H9 (cell line): Measurements from ENCODE around the gene STAT1. TPM values are rescaled to one million over a fixed set of nuclear protein-coding genes. Genes with fewer than 3 reads are reported as not detected.
A peak's percentile ranks its signal among the peaks of the same experiment; 100 is the strongest.

ENCODE experiments used
- DNase-seq: peaks from one replicate; pipeline ENCODE4 v3.0.0-alpha.2; 2017
- H2AFZ ChIP-seq: one replicate; pipeline ENCODE4 v1.6.1; 2013; ENCODE audit warnings: mild to moderate bottlenecking, low read length, control low read depth, moderate library complexity
- H2AK5ac ChIP-seq: 2 replicates; pipeline ENCODE4 v1.6.1; 2013; ENCODE audit warnings: low read length, control low read depth, mixed read lengths; ENCODE audit not compliant: insufficient read length
- H2BK120ac ChIP-seq: one replicate; pipeline ENCODE4 v1.6.1; 2013; ENCODE audit warnings: low read depth, mild to moderate bottlenecking, low read length, control low read depth, inconsistent platforms; ENCODE audit not compliant: poor library complexity, severe bottlenecking
- H2BK12ac ChIP-seq: 2 replicates; pipeline ENCODE4 v1.6.1; 2013; ENCODE audit warnings: low read length, control low read depth, mixed read lengths, low read depth; ENCODE audit not compliant: insufficient read length
- H2BK15ac ChIP-seq: 2 replicates; pipeline ENCODE4 v1.6.1; 2013; ENCODE audit warnings: low read depth, low read length, control low read depth
- H2BK20ac ChIP-seq: one replicate; pipeline ENCODE4 v1.6.1; 2013; ENCODE audit warnings: low read depth, mild to moderate bottlenecking, low read length, control low read depth, inconsistent platforms; ENCODE audit not compliant: poor library complexity, severe bottlenecking
- H2BK5ac ChIP-seq: 2 replicates; pipeline ENCODE4 v1.6.1; 2013; ENCODE audit warnings: low read length, control low read depth, mixed read lengths; ENCODE audit not compliant: insufficient read length
- H3K14ac ChIP-seq: 2 replicates; pipeline ENCODE4 v1.6.1; 2013; ENCODE audit warnings: low read length, control low read depth; ENCODE audit not compliant: insufficient read depth
- H3K18ac ChIP-seq: 2 replicates; pipeline ENCODE4 v1.6.1; 2013; ENCODE audit warnings: low read depth, mild to moderate bottlenecking, mixed read lengths, low read length, control low read depth; ENCODE audit not compliant: insufficient read length
- H3K23ac ChIP-seq: 2 replicates; pipeline ENCODE4 v1.6.1; 2013; ENCODE audit warnings: low read length, control low read depth, mixed read lengths, low read depth; ENCODE audit not compliant: insufficient read length
- H3K23me2 ChIP-seq: 2 replicates; pipeline ENCODE4 v1.6.1; 2013; ENCODE audit warnings: low read depth, mild to moderate bottlenecking, mixed read lengths, low read length, control low read depth; ENCODE audit not compliant: insufficient read length, poor library complexity, severe bottlenecking
- H3K27ac ChIP-seq: 2 replicates; pipeline ENCODE4 v1.5.1; 2013; ENCODE audit warnings: low read length, control low read depth, mixed read lengths, low read depth; ENCODE audit not compliant: insufficient read length
- H3K27me3 ChIP-seq: 2 replicates; pipeline ENCODE4 v1.6.1; 2013; ENCODE audit warnings: low read length, control low read depth, inconsistent platforms; ENCODE audit not compliant: insufficient read depth
- H3K4ac ChIP-seq: 2 replicates; pipeline ENCODE4 v1.6.1; 2013; ENCODE audit warnings: low read depth, mild to moderate bottlenecking, control low read depth, inconsistent platforms, low read length, moderate library complexity
- H3K4me1 ChIP-seq: 2 replicates; pipeline ENCODE4 v1.6.1; 2013; ENCODE audit warnings: low read length, control low read depth, inconsistent platforms; ENCODE audit not compliant: insufficient read depth
- H3K4me2 ChIP-seq: 2 replicates; pipeline ENCODE4 v1.6.1; 2013; ENCODE audit warnings: low read length, control low read depth, mixed read lengths; ENCODE audit not compliant: insufficient read length, insufficient read depth
- H3K56ac ChIP-seq: 2 replicates; pipeline ENCODE4 v1.6.1; 2013; ENCODE audit warnings: low read depth, mild to moderate bottlenecking, mixed read lengths, low read length, control low read depth; ENCODE audit not compliant: insufficient read length
- H3K79me1 ChIP-seq: 2 replicates; pipeline ENCODE4 v1.6.1; 2013; ENCODE audit warnings: low read depth, mild to moderate bottlenecking, moderate library complexity, low read length, control low read depth, inconsistent platforms; ENCODE audit not compliant: insufficient read depth, poor library complexity, severe bottlenecking
- H3K79me2 ChIP-seq: 2 replicates; pipeline ENCODE4 v1.6.1; 2013; ENCODE audit warnings: low read length, control low read depth, inconsistent platforms; ENCODE audit not compliant: insufficient read depth
- H3K9ac ChIP-seq: 2 replicates; pipeline ENCODE4 v1.6.1; 2013; ENCODE audit warnings: low read length, control low read depth, mixed read lengths; ENCODE audit not compliant: insufficient read length; ENCODE audit errors: extremely low read depth
- H3K9me3 ChIP-seq: one replicate; pipeline ENCODE4 v1.6.1; 2013; ENCODE audit warnings: low read depth, low read length, inconsistent platforms; ENCODE audit not compliant: control insufficient read depth
- H3T11ph ChIP-seq: one replicate; pipeline ENCODE4 v1.6.1; 2013; ENCODE audit warnings: mild to moderate bottlenecking, low read length, control low read depth, inconsistent platforms
- H4K20me1 ChIP-seq: one replicate; pipeline ENCODE4 v1.6.1; 2013; ENCODE audit not compliant: control insufficient read depth, insufficient read length, insufficient read depth
- H4K5ac ChIP-seq: 2 replicates; pipeline ENCODE4 v1.6.1; 2013; ENCODE audit warnings: low read depth, mild to moderate bottlenecking, mixed read lengths, low read length, control low read depth; ENCODE audit not compliant: insufficient read length
- H4K8ac ChIP-seq: replicated peaks from 2 replicates; pipeline ENCODE4 v1.6.1; 2013; ENCODE audit warnings: low read length, control low read depth, mixed read lengths, low read depth; ENCODE audit not compliant: insufficient read length
- H4K91ac ChIP-seq: 2 replicates; pipeline ENCODE4 v1.6.1; 2013; ENCODE audit warnings: low read depth, mild to moderate bottlenecking, moderate library complexity, mixed read lengths, low read length, control low read depth; ENCODE audit not compliant: insufficient read length
- H3K27ac Mint-ChIP-seq, 3 experiments: 2 replicates in 2 of 3; 3 replicates in 1 of 3; pipeline ENCODE4 v1.8.0; 2020 to 2021; ENCODE audit warnings: mixed read lengths in 3 of 3, mild to moderate bottlenecking in 1 of 3, moderate library complexity in 1 of 3
- H3K27me3 Mint-ChIP-seq: 2 replicates; pipeline ENCODE4 v1.8.0; 2021; ENCODE audit warnings: low read depth, mild to moderate bottlenecking, moderate library complexity, mixed read lengths
- H3K36me3 Mint-ChIP-seq, 3 experiments: 2 replicates in 2 of 3; 3 replicates in 1 of 3; pipeline ENCODE4 v1.8.0; 2020 to 2021; ENCODE audit warnings: low read depth in 3 of 3, mixed read lengths in 3 of 3; ENCODE audit not compliant: insufficient read depth in 1 of 3
- H3K4me1 Mint-ChIP-seq, 2 experiments: 2 replicates each; pipeline ENCODE4 v1.8.0; 2020; ENCODE audit warnings: mixed read lengths in 2 of 2
- H3K4me3 Mint-ChIP-seq, 2 experiments: 2 replicates in 1 of 2; 3 replicates in 1 of 2; pipeline ENCODE4 v1.8.0; 2020 to 2021; ENCODE audit warnings: mild to moderate bottlenecking in 2 of 2, mixed read lengths in 2 of 2, moderate library complexity in 1 of 2
- H3K9me3 Mint-ChIP-seq, 2 experiments: 2 replicates in 1 of 2; 3 replicates in 1 of 2; pipeline ENCODE4 v1.8.0; 2020; ENCODE audit warnings: mild to moderate bottlenecking in 2 of 2, mixed read lengths in 2 of 2, moderate library complexity in 1 of 2
- CTCF ChIP-seq: fragments of 200-600 bp; sonication (generic); conservative IDR thresholded peaks from 3 replicates; pipeline ENCODE4 v1.8.0; 2021; ENCODE audit warnings: antibody characterized with exemption, mild to moderate bottlenecking
- WGBS: extraction: QIAGEN DNeasy Blood & Tissue Kit; methylation state at CpG from one replicate; pipeline ENCODE4 v1.1.7; 2013; ENCODE audit warnings: missing lambda C conversion rate, low lambda C conversion rate, mixed read lengths; ENCODE audit not compliant: insufficient read length; ENCODE audit errors: extremely low coverage; 5-methylcytosine and 5-hydroxymethylcytosine counted together
- total RNA-seq: library from RNA; stranded (reverse); gene quantifications from 2 replicates; pipeline ENCODE4 v1.2.1, GENCODE V29; 2021

STAT1 gene
- total RNA-seq, 1 experiment from 2014 or later = 48.1 TPM

DNA sequence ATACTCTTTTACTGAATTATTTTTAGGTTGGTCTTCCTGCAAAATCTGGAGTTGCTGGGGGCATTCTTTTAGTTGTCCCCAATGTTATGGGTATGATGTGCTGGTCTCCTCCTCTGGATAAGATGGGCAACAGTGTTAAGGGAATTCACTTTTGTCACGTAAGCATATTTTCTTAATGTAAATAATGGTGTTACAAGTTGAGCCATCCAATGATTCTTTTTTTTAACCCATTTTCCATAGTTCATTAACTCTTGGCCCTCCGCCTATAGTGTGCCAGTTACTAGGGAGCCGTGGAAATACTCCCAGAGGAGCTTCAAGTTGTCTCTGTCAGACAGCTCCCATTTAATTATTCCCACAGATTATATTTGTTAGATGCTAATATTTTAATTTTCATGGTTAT is 83.6 kb downstream of the STAT1 start:
- Histone ChIP-seq H3K18ac (no peak overlapping the region), H3K27ac (no peak overlapping the region), H2BK5ac (no peak overlapping the region), H3K56ac (no peak overlapping the region), H3K14ac (no peak overlapping the region), H3K9me3 (no peaks in the 10 kb centered on the region), H2BK12ac (no peak overlapping the region), H3K4ac (no peak overlapping the region), H3K23me2 (no peaks in the 10 kb centered on the region), H3K4me2 (no peak overlapping the region), H3K79me2 (no peaks in the 10 kb centered on the region), H3T11ph (no peak overlapping the region), H2AK5ac (no peak overlapping the region), H3K23ac (no peak overlapping the region), H2BK120ac (no peak overlapping the region), H3K79me1 (no peaks in the 10 kb centered on the region), H3K9ac (no peak overlapping the region), H2BK15ac (no peak overlapping the region), H2BK20ac (no peak overlapping the region), H4K20me1 (no peaks in the 10 kb centered on the region), H2AFZ (no peak overlapping the region), H3K27me3 (no peaks in the 10 kb centered on the region), H4K91ac (no peak overlapping the region), H3K4me1 (peaks cover 2% of the 10 kb centered on the region; the same call in 1 of the 2 replicates), H4K5ac (no peak overlapping the region), H4K8ac (no peak overlapping the region)
- no peak for DNase-seq
- no peaks in the 10 kb centered on the region for H3K9me3 Mint-ChIP-seq
- peaks cover 12 to 27% of the 10 kb centered on the region in 2 experiments for H3K4me1 Mint-ChIP-seq
- WGBS = no CpG with 5 or more reads among the region's 3 CpGs
- no peak overlapping the region for H3K4me3 Mint-ChIP-seq
- peaks cover 4 to 27% (median 20%) of the 10 kb centered on the region in 3 experiments; a peak in 6 of 7 replicates for H3K36me3 Mint-ChIP-seq
- peak overlapping the region in 2 of 3 experiments; percentile 4 to 81; a peak in 1 of 7 replicates for H3K27ac Mint-ChIP-seq
- TF ChIP-seq CTCF = no peak
- no peaks in the 10 kb centered on the region for H3K27me3 Mint-ChIP-seq
